ENCODE data around the gene VPS25.
A peak's percentile ranks its signal among the peaks of the same experiment; 100 is the strongest.
"Not testable (repeated sequence)": the region's sequence is repeated elsewhere in the genome, so short reads cannot be mapped to it uniquely, and the experiment has no call there.

Gene VPS25

GRCh38 chr17:42759982-42760651, 13.1 kb upstream of the VPS25 start:
- TF ChIP-seq CTCF (conservative IDR thresholded peaks at IDR 0.05) (no peak), ZFX (IDR thresholded peaks at IDR 0.05) (no peak)
- H3K27ac ChIP-seq, result no peak overlapping the region

- no peak within 1 kb of the TSS for H3K27ac ChIP-seq
- TF ChIP-seq ZFX (IDR thresholded peaks at IDR 0.05), result no peak
- no peak for TF ChIP-seq CTCF (conservative IDR thresholded peaks at IDR 0.05)
Measured at GRCh38 chr17:42760652-42761581, 12.3 kb upstream of the VPS25 start, which contains the start of gene RAMP2. TSS of gene RAMP2 (plus strand) at chr17:42761227. CDS start at chr17:42761262, 35 bp downstream.

GRCh38 chr17:42761638-42762037, 11.6 kb upstream of the VPS25 start:
- TF ChIP-seq CTCF (conservative IDR thresholded peaks at IDR 0.05), result no peak
- no peak for TF ChIP-seq ZFX (IDR thresholded peaks at IDR 0.05)
- H3K27ac ChIP-seq, result no peak overlapping the region

GRCh38 chr17:42766124-42766523, 7.1 kb upstream of the VPS25 start:
- TF ChIP-seq ZFX (IDR thresholded peaks at IDR 0.05) (no peak), CTCF (conservative IDR thresholded peaks at IDR 0.05) (no peak)
- H3K27ac ChIP-seq, result no peak overlapping the region

- no peak overlapping the region for H3K27ac ChIP-seq
- no peak for TF ChIP-seq ZFX (IDR thresholded peaks at IDR 0.05)
- no peak for TF ChIP-seq CTCF (conservative IDR thresholded peaks at IDR 0.05)
Measured at GRCh38 chr17:42767512-42767911, 5.7 kb upstream of the VPS25 start.

- H3K27ac ChIP-seq, result not testable (repeated sequence)
Measured at GRCh38 chr17:42768006-42768405, 5.2 kb upstream of the VPS25 start.

GRCh38 chr17:42769964-42770363, 3.3 kb upstream of the VPS25 start:
- not testable (repeated sequence) for H3K27ac ChIP-seq

GRCh38 chr17:42772945-42773289, 332 bp upstream of the VPS25 start:
- TF ChIP-seq ZFX (IDR thresholded peaks at IDR 0.05) (no peak), CTCF (conservative IDR thresholded peaks at IDR 0.05) (no peak)
- H3K27ac ChIP-seq, result peak overlapping the region; percentile 76
